GM12873 (cell line): ENCODE data around the gene MYRIP.

Experiments
- TF ChIP-seq, protein P1 (sequence below): IDR thresholded peaks from 2 replicates; pipeline ENCODE4 v1.5.1; 2012; ENCODE audit warnings: low read depth, mild to moderate bottlenecking, moderate library complexity, low read length, control low read depth; ENCODE audit not compliant: insufficient read depth; ENCODE audit errors: missing control alignments

Gene MYRIP

DNA sequence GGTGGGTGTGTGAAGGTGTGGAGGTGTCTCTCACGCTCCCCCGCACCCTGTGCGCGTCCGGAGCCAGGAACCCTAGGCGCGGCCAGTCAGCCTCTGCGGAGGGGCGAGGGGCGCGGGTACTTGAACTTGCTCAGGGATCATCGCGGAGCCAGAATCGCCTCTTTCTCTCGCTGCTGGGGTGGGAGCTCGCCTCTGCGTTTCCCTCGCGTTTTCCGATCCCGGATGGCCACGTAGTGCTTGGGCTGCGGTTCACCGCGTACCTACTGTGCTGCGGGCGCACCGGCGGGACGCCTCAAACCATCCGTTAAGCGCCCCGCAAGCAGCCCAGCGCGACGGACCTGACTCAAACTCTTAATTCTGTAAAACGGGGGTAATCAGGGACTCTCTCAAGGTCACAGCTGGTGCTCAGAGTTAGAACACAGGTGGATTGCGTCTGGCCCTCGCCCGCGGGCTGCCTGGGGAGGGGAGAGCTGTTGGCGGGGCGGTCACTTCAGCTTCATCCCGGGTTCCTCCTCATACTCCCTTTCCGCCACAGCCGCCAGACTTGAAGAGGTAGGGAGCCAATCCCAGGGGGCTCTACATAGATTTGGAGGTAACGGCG lies 686 bp downstream of the MYRIP start:
- TF ChIP-seq, protein P1, sequence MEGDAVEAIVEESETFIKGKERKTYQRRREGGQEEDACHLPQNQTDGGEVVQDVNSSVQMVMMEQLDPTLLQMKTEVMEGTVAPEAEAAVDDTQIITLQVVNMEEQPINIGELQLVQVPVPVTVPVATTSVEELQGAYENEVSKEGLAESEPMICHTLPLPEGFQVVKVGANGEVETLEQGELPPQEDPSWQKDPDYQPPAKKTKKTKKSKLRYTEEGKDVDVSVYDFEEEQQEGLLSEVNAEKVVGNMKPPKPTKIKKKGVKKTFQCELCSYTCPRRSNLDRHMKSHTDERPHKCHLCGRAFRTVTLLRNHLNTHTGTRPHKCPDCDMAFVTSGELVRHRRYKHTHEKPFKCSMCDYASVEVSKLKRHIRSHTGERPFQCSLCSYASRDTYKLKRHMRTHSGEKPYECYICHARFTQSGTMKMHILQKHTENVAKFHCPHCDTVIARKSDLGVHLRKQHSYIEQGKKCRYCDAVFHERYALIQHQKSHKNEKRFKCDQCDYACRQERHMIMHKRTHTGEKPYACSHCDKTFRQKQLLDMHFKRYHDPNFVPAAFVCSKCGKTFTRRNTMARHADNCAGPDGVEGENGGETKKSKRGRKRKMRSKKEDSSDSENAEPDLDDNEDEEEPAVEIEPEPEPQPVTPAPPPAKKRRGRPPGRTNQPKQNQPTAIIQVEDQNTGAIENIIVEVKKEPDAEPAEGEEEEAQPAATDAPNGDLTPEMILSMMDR: no peak

GRCh38 chr3:39810647-39811161 lies 1.3 kb downstream of the MYRIP start:
- TF ChIP-seq, protein P1: no peak

- TF ChIP-seq, protein P1: no peak
Observed at GRCh38 chr3:39811561-39811960, 2.2 kb downstream of the MYRIP start.

- TF ChIP-seq, protein P1: peak; percentile 43
Observed at GRCh38 chr3:39812537-39812936, 3.1 kb downstream of the MYRIP start.

GRCh38 chr3:39814007-39814406 lies 4.6 kb downstream of the MYRIP start:
- TF ChIP-seq, protein P1: no peak

- TF ChIP-seq, protein P1: no peak
Observed at GRCh38 chr3:39819899-39820298, 10.5 kb downstream of the MYRIP start.

GRCh38 chr3:39839484-39839883 lies 30.1 kb downstream of the MYRIP start:
- TF ChIP-seq, protein P1: no peak

DNA sequence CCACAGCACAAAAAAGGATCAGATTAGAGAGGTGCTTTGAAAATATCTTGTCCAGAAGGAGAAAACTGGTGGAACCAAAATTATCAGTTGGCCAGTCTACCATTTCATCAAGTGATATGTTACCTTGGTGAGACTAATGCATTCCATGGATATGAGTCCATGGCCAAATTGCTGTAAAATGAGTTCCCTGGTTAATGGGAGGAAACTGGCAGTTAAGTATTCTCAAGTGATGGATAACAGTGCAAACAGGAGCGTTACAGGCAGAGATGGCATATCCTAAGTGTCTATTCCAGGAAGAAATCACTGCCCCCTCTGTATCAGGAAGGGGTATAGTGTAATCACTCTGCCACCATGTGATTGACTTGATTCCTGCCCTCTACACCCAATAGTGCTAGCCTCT lies 34.0 kb downstream of the MYRIP start:
- TF ChIP-seq, protein P1: no peak
